Progenitor cell of endocrine pancreas (in vitro differentiated cells): Measurements from ENCODE around the gene PLEKHO1. TPM values are rescaled to one million over a fixed set of nuclear protein-coding genes. Genes with fewer than 3 reads are reported as not detected.
"Not testable (repeated sequence)": the region's sequence is repeated elsewhere in the genome, so short reads cannot be mapped to it uniquely, and the experiment has no call there.

Source experiments
- DNase-seq: peaks from one replicate; pipeline ENCODE4 v3.0.0; 2021; ENCODE audit warnings: low spot score; ENCODE audit not compliant: unreplicated experiment
- H3K27ac Mint-ChIP-seq: 2 replicates; pipeline ENCODE4 v1.8.0; 2021; ENCODE audit warnings: mild to moderate bottlenecking, moderate library complexity, mixed read lengths
- H3K27me3 Mint-ChIP-seq: 2 replicates; pipeline ENCODE4 v1.8.0; 2021; ENCODE audit warnings: mixed read lengths
- H3K36me3 Mint-ChIP-seq: 2 replicates; pipeline ENCODE4 v1.8.0; 2022; ENCODE audit warnings: mixed read lengths; ENCODE audit not compliant: insufficient read depth
- H3K4me1 Mint-ChIP-seq: 2 replicates; pipeline ENCODE4 v1.8.0; 2021; ENCODE audit warnings: low read depth, mixed read lengths
- H3K4me3 Mint-ChIP-seq: 2 replicates; pipeline ENCODE4 v1.8.0; 2021; ENCODE audit warnings: low read depth, mild to moderate bottlenecking, moderate library complexity, mixed read lengths
- H3K9me3 Mint-ChIP-seq: 2 replicates; pipeline ENCODE4 v1.8.0; 2021; ENCODE audit warnings: low read depth, mixed read lengths
- CTCF ChIP-seq: fragments of 200-600 bp; sonication (generic); IDR thresholded peaks from one replicate; pipeline ENCODE4 v1.5.0; 2021; ENCODE audit warnings: antibody characterized with exemption, mild to moderate bottlenecking; ENCODE audit not compliant: unreplicated experiment
- total RNA-seq: library from RNA; stranded (reverse); gene quantifications from 2 replicates; pipeline ENCODE4 v1.2.1, GENCODE V29; 2021

The PLEKHO1 gene
- total RNA-seq, 1 donor from 2014 or later = 87.6 TPM

DNA sequence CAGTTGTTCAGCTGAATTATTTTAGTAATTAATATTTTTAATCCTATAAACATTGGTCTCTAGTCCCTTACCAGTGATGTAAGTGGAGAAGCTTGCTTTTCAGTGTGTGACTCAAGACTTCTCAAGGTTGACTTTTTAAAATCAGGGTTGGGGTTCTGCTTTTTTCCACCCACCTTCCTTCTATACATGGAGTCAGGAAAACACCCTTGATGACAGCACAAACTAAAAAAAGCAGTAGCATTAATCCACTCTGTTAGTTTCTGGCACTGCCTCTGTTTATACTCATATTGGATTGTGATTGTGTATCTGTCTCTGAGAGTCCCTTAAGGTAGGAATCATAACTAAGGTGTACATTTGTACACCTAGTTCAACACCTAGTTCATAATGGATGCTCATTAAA is 8.3 kb upstream of the PLEKHO1 start:
- no peaks in the 10 kb centered on the region for H3K4me1 Mint-ChIP-seq
- DNase-seq = no peak
- no peaks in the 10 kb centered on the region for H3K27me3 Mint-ChIP-seq
- no peak overlapping the region for H3K27ac Mint-ChIP-seq
- H3K4me3 Mint-ChIP-seq = no peak overlapping the region
- H3K9me3 Mint-ChIP-seq = no peaks in the 10 kb centered on the region
- no peaks in the 10 kb centered on the region for H3K36me3 Mint-ChIP-seq
- TF ChIP-seq CTCF = no peak

DNA sequence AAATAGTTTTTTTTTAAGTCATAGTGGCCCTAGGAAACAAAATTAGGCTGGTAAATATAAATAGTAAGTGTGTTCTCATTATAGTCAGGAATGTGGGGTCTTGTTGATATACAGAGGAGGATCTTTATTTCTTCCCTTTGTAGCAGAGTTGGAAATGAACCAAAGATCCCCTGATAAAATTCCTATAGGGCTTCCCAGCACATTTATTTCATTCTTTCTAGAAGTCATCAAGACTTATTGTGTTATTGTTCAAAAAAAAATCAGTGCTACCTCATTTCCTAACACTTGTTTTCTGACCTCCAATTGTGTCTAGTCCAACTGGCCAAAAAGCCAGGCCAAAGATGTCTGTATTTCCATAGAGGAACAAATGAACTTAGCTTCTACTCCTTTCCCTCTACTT is 7.6 kb upstream of the PLEKHO1 start:
- Mint-ChIP-seq H3K4me3 (no peak overlapping the region), H3K27ac (no peak overlapping the region), H3K9me3 (no peaks in the 10 kb centered on the region), H3K27me3 (no peaks in the 10 kb centered on the region), H3K36me3 (peaks cover under 1% of the 10 kb centered on the region), H3K4me1 (no peaks in the 10 kb centered on the region)
- TF ChIP-seq CTCF = no peak
- no peak for DNase-seq

DNA sequence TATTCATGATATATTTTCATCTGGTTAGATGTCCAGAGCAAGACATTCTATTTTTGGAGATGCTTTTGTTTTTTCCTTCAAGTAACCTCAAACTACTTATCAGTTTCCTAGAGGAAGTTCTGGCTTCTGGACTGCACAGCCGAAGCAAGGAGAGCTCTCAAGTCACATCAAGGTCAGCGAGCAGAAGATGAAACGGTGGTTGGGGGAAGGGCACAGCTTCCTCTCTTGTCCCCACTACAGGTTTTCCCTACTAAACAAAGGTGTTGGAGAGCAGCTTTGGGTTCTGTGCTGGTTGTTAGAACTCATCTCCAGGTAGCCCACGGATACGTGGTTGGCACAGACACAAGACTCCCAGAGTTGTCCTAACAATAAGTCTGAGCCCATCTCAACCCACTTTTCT is 5.1 kb upstream of the PLEKHO1 start:
- Mint-ChIP-seq H3K36me3 (peaks cover 2% of the 10 kb centered on the region), H3K27me3 (no peaks in the 10 kb centered on the region), H3K4me1 (peaks cover 13% of the 10 kb centered on the region), H3K4me3 (no peak overlapping the region), H3K9me3 (no peaks in the 10 kb centered on the region), H3K27ac (peak overlapping the region; percentile 6)
- no peak for DNase-seq
- no peak for TF ChIP-seq CTCF

GRCh38 chr1:150146016-150146415 is 3.7 kb upstream of the PLEKHO1 start:
- not testable (repeated sequence) for H3K27me3 Mint-ChIP-seq, H3K36me3 Mint-ChIP-seq, H3K4me3 Mint-ChIP-seq, H3K9me3 Mint-ChIP-seq, DNase-seq, H3K27ac Mint-ChIP-seq
- H3K4me1 Mint-ChIP-seq = peaks cover 15% of the 10 kb centered on the region

DNA sequence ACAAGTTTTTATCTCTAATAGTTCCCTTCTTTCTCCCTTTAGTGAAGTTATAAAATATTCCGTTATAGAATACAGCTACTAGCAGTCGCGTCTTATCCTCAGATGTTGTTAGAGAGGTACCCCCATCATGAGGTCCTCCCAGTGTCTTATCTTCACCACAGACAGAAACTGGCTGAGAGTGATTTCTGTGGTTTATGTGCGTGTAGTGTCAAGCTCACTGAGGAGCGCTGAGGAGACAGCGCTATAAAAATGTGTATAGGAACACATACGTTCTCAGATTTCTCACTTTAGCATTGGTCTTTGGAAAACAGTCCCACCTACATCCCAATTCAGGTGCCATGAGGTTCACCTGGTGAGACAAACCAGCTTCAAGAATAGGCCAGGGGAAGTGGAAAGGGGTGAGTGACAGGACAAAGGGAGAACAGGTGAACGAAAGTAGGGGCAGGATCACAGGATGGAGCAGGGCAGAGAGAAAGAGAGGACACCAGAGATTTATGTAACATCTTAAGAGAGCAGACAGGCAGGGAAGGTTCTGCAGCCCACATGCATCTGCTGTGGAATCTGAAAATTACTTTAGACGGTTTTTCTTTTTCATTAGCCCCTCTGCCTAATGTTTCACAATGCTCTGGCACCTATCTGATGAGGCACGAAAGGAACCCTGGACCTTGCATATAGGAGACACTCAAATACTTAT is 2.7 kb upstream of the PLEKHO1 start:
- Mint-ChIP-seq H3K4me1 (peaks cover 24% of the 10 kb centered on the region), H3K27me3 (no peaks in the 10 kb centered on the region), H3K9me3 (no peaks in the 10 kb centered on the region), H3K4me3 (no peak overlapping the region), H3K36me3 (peaks cover 2% of the 10 kb centered on the region), H3K27ac (peak overlapping the region; percentile 56)
- no peak for DNase-seq
- no peak for TF ChIP-seq CTCF

GRCh38 chr1:150148837-150149270 is 862 bp upstream of the PLEKHO1 start:
- H3K27me3 Mint-ChIP-seq = no peaks in the 10 kb centered on the region
- no peaks in the 10 kb centered on the region for H3K9me3 Mint-ChIP-seq
- TF ChIP-seq CTCF = no peak
- no peak for DNase-seq
- peaks cover 32% of the 10 kb centered on the region for H3K4me1 Mint-ChIP-seq
- peak overlapping the region; percentile 93 for H3K4me3 Mint-ChIP-seq
- peak overlapping the region; percentile 97 for H3K27ac Mint-ChIP-seq
- H3K36me3 Mint-ChIP-seq = peaks cover 10% of the 10 kb centered on the region
